ENCODE results near the gene UBE2S. TPM values are rescaled to one million over a fixed set of nuclear protein-coding genes. Genes with fewer than 3 reads are reported as not detected.

UBE2S gene
- total RNA-seq, 1 donor from 2014 or later: 77.0 TPM

DNA sequence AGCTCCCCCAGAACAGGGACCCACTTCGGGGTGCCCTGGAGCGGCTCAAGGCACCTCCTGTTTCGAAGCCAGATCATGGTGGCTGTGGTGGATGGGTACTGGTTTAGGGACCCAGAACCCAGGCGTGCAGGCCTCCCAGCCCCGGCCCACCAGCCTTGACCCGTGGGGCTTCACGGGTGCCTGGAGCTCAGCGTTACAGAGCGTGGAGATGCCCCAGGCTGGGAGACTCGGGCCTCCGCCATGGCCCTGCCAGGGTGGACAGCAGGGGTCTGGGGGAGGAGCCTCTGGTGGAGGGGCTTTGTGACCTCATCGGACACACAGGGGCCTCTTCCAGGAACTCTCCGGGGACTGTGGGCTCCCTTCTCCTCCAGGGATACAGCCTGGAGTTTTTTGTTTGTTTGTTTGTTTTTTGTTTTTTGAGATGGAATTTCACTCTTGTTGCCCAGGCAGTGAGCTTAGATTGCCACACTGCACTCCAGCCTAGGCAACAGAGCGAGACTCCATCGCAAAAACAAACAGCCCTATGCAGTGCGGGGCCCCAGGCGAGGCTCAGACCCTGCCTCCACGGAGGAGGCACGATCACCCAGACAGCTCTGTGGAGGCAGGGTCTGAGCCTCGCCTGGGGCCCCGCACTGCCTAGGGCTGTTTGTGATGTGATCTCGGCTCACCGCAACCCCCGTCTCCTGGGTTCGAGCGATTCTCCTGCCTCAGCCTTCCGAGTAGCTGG is 44.4 kb downstream of the UBE2S start, which contains the start of gene GARIN5B:
GARIN5B (minus strand) TSS at position 271 of the 727 bp plus-strand sequence; CDS start at position 77, 194 bp downstream.
- no peaks in the 10 kb centered on the region for H3K9me3 Mint-ChIP-seq
- peaks cover 3% of the 10 kb centered on the region for H3K4me1 Mint-ChIP-seq
- H3K36me3 Mint-ChIP-seq: peaks cover 2% of the 10 kb centered on the region
- H3K27me3 Mint-ChIP-seq (ENCODE audit: low read depth): peaks cover 6% of the 10 kb centered on the region
- DNase-seq (ENCODE audit: low spot score in 2 of 2, unreplicated experiment in 2 of 2): no peak
- H3K27ac Mint-ChIP-seq: peak within 1 kb of the TSS; percentile 4
- TF ChIP-seq, protein P1, sequence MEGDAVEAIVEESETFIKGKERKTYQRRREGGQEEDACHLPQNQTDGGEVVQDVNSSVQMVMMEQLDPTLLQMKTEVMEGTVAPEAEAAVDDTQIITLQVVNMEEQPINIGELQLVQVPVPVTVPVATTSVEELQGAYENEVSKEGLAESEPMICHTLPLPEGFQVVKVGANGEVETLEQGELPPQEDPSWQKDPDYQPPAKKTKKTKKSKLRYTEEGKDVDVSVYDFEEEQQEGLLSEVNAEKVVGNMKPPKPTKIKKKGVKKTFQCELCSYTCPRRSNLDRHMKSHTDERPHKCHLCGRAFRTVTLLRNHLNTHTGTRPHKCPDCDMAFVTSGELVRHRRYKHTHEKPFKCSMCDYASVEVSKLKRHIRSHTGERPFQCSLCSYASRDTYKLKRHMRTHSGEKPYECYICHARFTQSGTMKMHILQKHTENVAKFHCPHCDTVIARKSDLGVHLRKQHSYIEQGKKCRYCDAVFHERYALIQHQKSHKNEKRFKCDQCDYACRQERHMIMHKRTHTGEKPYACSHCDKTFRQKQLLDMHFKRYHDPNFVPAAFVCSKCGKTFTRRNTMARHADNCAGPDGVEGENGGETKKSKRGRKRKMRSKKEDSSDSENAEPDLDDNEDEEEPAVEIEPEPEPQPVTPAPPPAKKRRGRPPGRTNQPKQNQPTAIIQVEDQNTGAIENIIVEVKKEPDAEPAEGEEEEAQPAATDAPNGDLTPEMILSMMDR (IDR thresholded peaks at IDR 0.05; ENCODE audit: unreplicated experiment): no peak
- no peak within 1 kb of the TSS for H3K4me3 Mint-ChIP-seq

DNA sequence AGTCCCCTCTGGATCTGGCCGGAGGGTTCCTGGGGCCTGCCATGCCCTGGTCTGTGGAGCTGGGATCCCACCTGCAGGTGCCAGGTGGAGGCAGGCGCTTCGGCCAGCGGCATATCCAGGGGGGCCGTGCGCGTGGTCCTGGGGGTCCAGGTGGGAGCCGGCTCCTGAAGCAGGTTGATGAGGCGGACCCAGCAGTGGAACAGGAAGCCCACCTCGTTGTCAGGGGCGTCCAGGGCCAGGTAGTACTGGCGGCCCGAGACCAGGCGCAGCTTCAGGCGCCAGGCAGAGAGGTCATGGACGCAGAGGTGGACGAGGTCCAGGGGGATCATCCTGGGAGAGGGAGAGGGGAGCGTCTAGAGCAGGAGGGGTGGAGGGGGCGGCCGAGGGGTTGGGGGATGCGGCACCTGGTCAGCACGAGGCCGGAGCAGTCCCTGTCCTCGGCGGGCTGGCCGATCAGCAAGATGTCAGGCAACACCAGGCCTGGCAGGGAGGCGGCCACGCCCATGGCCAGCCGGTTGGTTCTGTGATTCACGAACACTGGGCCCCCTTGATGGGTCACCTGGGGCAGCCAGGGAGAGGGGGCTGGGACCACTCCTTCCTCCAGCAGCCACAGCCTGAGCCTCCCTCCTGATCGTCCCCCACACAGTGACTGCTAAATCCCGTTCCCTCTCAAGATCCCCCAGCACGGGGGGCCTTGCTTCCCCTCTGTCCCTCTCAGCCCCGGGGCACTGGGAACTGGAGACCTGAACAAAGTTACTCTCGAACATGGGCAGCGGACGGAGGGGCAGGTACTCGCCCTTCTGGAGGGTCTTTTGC is 45.2 kb downstream of the UBE2S start:
- DNase-seq (ENCODE audit: low spot score in 2 of 2, unreplicated experiment in 2 of 2): no peak
- H3K9me3 Mint-ChIP-seq: no peaks in the 10 kb centered on the region
- H3K36me3 Mint-ChIP-seq: peaks cover 2% of the 10 kb centered on the region
- TF ChIP-seq, protein P1 (IDR thresholded peaks at IDR 0.05; ENCODE audit: unreplicated experiment): no peak
- peaks cover 3% of the 10 kb centered on the region for H3K4me1 Mint-ChIP-seq
- peaks cover 10% of the 10 kb centered on the region for H3K27me3 Mint-ChIP-seq (ENCODE audit: low read depth)
- H3K27ac Mint-ChIP-seq: no peak overlapping the region
- no peak overlapping the region for H3K4me3 Mint-ChIP-seq

DNA sequence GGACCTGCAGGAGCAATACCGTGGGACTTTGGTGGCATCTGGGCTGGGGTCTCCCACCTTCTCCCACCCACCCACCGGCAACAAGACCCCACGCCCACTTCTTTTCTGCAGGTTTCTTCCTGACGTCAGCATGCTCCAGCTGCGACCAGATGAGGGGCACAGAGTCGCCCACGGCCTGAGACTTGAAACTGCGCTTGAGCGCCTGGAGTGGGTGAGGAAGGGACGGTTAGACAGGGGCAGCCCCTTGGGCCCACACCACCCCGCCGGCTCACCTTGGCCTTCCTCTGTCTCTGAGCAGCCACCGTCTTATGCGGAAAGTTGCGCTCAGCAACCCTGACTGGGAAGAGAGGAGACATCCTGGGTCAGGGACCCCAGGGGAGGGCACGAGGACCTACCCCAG is 46.7 kb downstream of the UBE2S start:
- H3K36me3 Mint-ChIP-seq: no peaks in the 10 kb centered on the region
- H3K27ac Mint-ChIP-seq: no peak overlapping the region
- H3K4me3 Mint-ChIP-seq: no peak overlapping the region
- DNase-seq (ENCODE audit: low spot score in 2 of 2, unreplicated experiment in 2 of 2): no peak
- no peaks in the 10 kb centered on the region for H3K9me3 Mint-ChIP-seq
- peaks cover 25% of the 10 kb centered on the region for H3K27me3 Mint-ChIP-seq (ENCODE audit: low read depth)
- peaks cover 3% of the 10 kb centered on the region for H3K4me1 Mint-ChIP-seq
- TF ChIP-seq, protein P1 (IDR thresholded peaks at IDR 0.05; ENCODE audit: unreplicated experiment): no peak

DNA sequence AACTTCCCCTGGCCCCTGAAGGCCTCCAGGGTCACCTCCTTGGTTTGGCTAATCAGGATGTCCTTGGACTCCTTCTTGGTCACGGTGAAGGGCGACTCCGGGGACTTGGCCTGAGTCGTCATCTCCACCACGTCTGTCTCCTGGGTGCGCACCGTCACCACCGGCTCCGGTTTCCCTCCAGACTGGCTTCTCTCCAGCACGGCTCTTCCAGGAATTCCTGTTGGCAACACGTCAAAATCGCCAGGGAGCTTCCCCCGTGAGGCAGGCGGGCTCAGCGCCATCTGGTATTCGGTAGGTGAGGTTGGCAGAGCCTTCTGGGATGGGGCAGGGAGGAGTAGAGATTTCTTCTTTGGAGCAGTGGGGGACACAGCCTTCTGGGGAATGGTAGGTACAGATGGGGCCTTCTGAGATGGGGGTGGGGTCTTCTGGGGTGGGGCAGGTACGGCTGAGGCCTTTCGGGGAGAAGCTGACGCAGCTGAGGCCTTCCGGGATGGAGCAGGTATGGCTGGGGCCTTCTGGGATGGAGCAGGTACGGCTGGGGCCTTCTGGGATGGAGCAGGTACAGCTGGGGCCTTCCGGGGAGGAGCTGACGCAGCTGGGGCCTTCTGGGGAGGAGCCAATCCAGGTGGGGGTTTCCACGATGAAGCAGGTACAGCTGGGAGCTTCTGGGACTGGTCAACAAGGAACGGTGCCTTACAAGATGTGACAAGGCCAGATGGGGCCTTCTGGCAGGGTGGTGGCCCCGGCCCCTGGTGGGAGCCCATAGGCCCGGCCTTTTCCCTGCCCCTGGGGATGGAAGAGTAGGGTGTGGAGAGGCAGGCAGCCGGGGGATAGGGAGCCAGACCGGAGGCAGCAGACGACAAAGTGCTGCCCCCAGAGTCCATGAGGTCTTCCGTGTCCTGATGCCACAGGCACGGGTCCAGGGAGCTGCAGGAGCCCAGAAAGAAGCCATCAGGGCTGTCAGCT is 48.4 kb downstream of the UBE2S start:
- H3K27ac Mint-ChIP-seq: peak overlapping the region; percentile 10
- no peaks in the 10 kb centered on the region for H3K36me3 Mint-ChIP-seq
- H3K9me3 Mint-ChIP-seq: no peaks in the 10 kb centered on the region
- H3K4me1 Mint-ChIP-seq: peaks cover 8% of the 10 kb centered on the region
- H3K4me3 Mint-ChIP-seq: no peak overlapping the region
- H3K27me3 Mint-ChIP-seq (ENCODE audit: low read depth): peaks cover 34% of the 10 kb centered on the region
- no peak for DNase-seq (ENCODE audit: low spot score in 2 of 2, unreplicated experiment in 2 of 2)
- TF ChIP-seq, protein P1 (IDR thresholded peaks at IDR 0.05; ENCODE audit: unreplicated experiment): no peak

DNA sequence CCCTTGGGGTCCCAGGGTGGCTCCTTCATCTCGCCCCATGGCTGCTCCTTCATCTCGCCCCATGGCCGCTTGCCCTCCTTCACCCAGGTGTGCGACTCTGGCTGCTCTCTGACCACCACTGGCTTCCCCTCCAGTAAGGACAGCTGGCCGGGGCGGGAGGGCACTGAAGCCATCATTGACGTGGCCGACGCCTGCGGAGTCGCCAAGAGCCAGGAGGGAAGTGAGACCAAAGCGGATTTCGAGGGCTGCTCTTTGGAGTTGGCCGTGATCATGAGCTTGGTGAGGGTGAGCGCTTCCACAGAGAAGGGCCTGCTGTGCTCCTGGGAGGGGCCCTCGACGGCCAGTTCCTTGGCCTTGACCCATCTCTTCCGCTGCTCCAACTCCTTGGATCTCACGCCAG is 49.1 kb downstream of the UBE2S start:
- TF ChIP-seq, protein P1 (IDR thresholded peaks at IDR 0.05; ENCODE audit: unreplicated experiment): no peak
- H3K4me3 Mint-ChIP-seq: no peak overlapping the region
- peaks cover 41% of the 10 kb centered on the region for H3K27me3 Mint-ChIP-seq (ENCODE audit: low read depth)
- peaks cover 10% of the 10 kb centered on the region for H3K4me1 Mint-ChIP-seq
- H3K9me3 Mint-ChIP-seq: no peaks in the 10 kb centered on the region
- H3K36me3 Mint-ChIP-seq: no peaks in the 10 kb centered on the region
- DNase-seq (ENCODE audit: low spot score in 2 of 2, unreplicated experiment in 2 of 2): no peak
- no peak overlapping the region for H3K27ac Mint-ChIP-seq

Measured in mesothelial cell of epicardium (in vitro differentiated cells).